Neural cell (in vitro differentiated cells): ENCODE measurements around the gene MYLK. TPM values are rescaled to one million over a fixed set of nuclear protein-coding genes. Genes with fewer than 3 reads are reported as not detected.

Experiments
- H2AFZ ChIP-seq: fragments of 200-600, 300-800 bp; sonication (generic), shearing (Covaris generic); 2 replicates; pipeline ENCODE4 v1.6.0; 2014; ENCODE audit warnings: low read depth, mild to moderate bottlenecking, antibody characterized with exemption, low read length, moderate library complexity
- H3F3A ChIP-seq: fragments of 200-600 bp; shearing (Covaris generic); 2 replicates; pipeline ENCODE4 v1.6.1; 2016; ENCODE audit warnings: mild to moderate bottlenecking, moderate library complexity, mixed read lengths, antibody characterized with exemption, low read length; ENCODE audit not compliant: insufficient read depth, poor library complexity, severe bottlenecking
- H3K27ac ChIP-seq: fragments of 200-600, 300-800 bp; sonication (generic), shearing (Covaris generic); 2 replicates; pipeline ENCODE4 v1.5.1; 2014; ENCODE audit warnings: mild to moderate bottlenecking, low read length, moderate library complexity
- H3K27me3 ChIP-seq: fragments of 300-800, 200-600 bp; sonication (generic), shearing (Covaris generic); 2 replicates; pipeline ENCODE4 v1.6.0; 2014; ENCODE audit warnings: mild to moderate bottlenecking, low read depth, low read length, moderate library complexity; ENCODE audit not compliant: insufficient read depth
- H3K36me3 ChIP-seq: fragments of 300-800, 200-600 bp; sonication (generic), shearing (Covaris generic); 2 replicates; pipeline ENCODE4 v1.5.1; 2014; ENCODE audit warnings: mild to moderate bottlenecking, antibody characterized with exemption, low read length, moderate library complexity; ENCODE audit not compliant: insufficient read depth
- H3K4me2 ChIP-seq: fragments of 300-800, 200-600 bp; sonication (generic), shearing (Covaris generic); 2 replicates; pipeline ENCODE4 v1.6.0; 2014; ENCODE audit warnings: mild to moderate bottlenecking, low read length
- H3K4me3 ChIP-seq: fragments of 300-800, 200-600 bp; sonication (generic), shearing (Covaris generic); 2 replicates; pipeline ENCODE4 v1.5.1; 2014; ENCODE audit warnings: mild to moderate bottlenecking, low read length, moderate library complexity
- H3K79me2 ChIP-seq: fragments of 200-600 bp; shearing (Covaris generic); replicated peaks from 2 replicates; pipeline ENCODE4 v1.6.0; 2014; ENCODE audit warnings: mild to moderate bottlenecking, low read length, moderate library complexity; ENCODE audit not compliant: insufficient read depth
- H3K9ac ChIP-seq: fragments of 300-800, 200-600 bp; sonication (generic), shearing (Covaris generic); 2 replicates; pipeline ENCODE4 v1.6.1; 2016; ENCODE audit warnings: mild to moderate bottlenecking, low read length, mixed read lengths
- H3K9me2 ChIP-seq: fragments of 200-600 bp; shearing (Covaris generic); 2 replicates; pipeline ENCODE4 v1.6.1; 2016; ENCODE audit warnings: mild to moderate bottlenecking, low read length, mixed read lengths; ENCODE audit not compliant: insufficient read depth
- H3K9me3 ChIP-seq: fragments of 200-600, 300-800 bp; sonication (generic), shearing (Covaris generic); 2 replicates; pipeline ENCODE4 v1.6.1; 2016; ENCODE audit warnings: mild to moderate bottlenecking, mixed run types, low read length, moderate library complexity, mixed read lengths
- H4K20me1 ChIP-seq: fragments of 200-600 bp; shearing (Covaris generic); 2 replicates; pipeline ENCODE4 v1.6.1; 2016; ENCODE audit warnings: mild to moderate bottlenecking, mixed run types; ENCODE audit not compliant: insufficient read depth
- EP300 ChIP-seq: fragments of 450-650 bp; conservative IDR thresholded peaks from 2 replicates; pipeline ENCODE4 v1.6.1; 2014; ENCODE audit warnings: antibody characterized with exemption, mild to moderate bottlenecking, moderate library complexity; ENCODE audit not compliant: poor library complexity, severe bottlenecking
- EZH2 ChIP-seq: fragments of 200-600, 300-800 bp; shearing (Covaris generic), sonication (generic); IDR thresholded peaks from 2 replicates; pipeline ENCODE4 v1.6.1; 2014; ENCODE audit warnings: antibody characterized with exemption, low read length, borderline replicate concordance, mild to moderate bottlenecking; ENCODE audit not compliant: insufficient read depth, poor library complexity, severe bottlenecking
- MXI1 ChIP-seq: fragments of 450-650 bp; conservative IDR thresholded peaks from 2 replicates; pipeline ENCODE4 v1.6.1; 2014; ENCODE audit warnings: antibody characterized with exemption, mild to moderate bottlenecking; ENCODE audit not compliant: poor library complexity, severe bottlenecking
- POLR2AphosphoS5 ChIP-seq: IDR thresholded peaks from 2 replicates; pipeline ENCODE4 v1.6.1; 2012
- RAD21 ChIP-seq: fragments of 450-650 bp; conservative IDR thresholded peaks from 2 replicates; pipeline ENCODE4 v1.6.1; 2014; ENCODE audit warnings: antibody characterized with exemption, mild to moderate bottlenecking, moderate library complexity
- SMC3 ChIP-seq: fragments of 450-650 bp; conservative IDR thresholded peaks from 2 replicates; pipeline ENCODE4 v1.6.1; 2014; ENCODE audit warnings: antibody characterized with exemption, mild to moderate bottlenecking, moderate library complexity; ENCODE audit not compliant: poor library complexity
- TAF1 ChIP-seq: IDR thresholded peaks from 2 replicates; pipeline ENCODE4 v1.6.1; 2012; ENCODE audit warnings: low read depth
- polyA plus RNA-seq: library from polyadenylated mRNA; depleted of rRNA; stranded (reverse); fragments of >200 nt; gene quantifications from 2 replicates; pipeline ENCODE4 v1.2.3, GENCODE V29; 2014
- TF ChIP-seq, protein P1 (sequence below): IDR thresholded peaks from 2 replicates; pipeline ENCODE4 v1.6.1; 2012; ENCODE audit warnings: borderline replicate concordance
- TF ChIP-seq, protein P2 (sequence below): fragments of 450-650 bp; IDR thresholded peaks from 2 replicates; pipeline ENCODE4 v1.5.1; 2014; ENCODE audit warnings: antibody characterized with exemption, mild to moderate bottlenecking, moderate library complexity; ENCODE audit not compliant: poor library complexity, severe bottlenecking

MYLK gene
- polyA plus RNA-seq, 1 donor from 2014 or later, result 0.43 TPM

DNA sequence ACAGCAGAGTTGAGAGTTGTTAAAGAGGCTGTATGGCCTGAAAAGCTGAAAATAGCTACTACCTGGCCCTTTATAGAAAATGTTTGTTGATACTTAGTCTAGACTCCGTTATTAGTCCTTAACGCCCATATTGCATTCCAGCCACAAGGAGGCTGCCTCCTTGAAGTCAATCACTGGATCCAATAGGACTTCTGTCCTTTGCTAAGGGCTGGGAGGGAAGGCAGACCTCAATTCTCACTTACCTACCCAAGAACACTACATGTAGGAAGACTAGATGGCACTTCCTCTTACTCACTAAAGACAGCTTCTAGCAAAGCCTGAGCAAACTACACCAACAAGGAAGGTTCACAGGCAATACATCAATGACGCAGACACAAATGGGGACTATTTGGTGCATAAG is 159.8 kb downstream of the MYLK start:
- TF ChIP-seq SMC3, result no peak
- no peak for TF ChIP-seq EP300
- TF ChIP-seq RAD21, result no peak
- TF ChIP-seq, protein P1, sequence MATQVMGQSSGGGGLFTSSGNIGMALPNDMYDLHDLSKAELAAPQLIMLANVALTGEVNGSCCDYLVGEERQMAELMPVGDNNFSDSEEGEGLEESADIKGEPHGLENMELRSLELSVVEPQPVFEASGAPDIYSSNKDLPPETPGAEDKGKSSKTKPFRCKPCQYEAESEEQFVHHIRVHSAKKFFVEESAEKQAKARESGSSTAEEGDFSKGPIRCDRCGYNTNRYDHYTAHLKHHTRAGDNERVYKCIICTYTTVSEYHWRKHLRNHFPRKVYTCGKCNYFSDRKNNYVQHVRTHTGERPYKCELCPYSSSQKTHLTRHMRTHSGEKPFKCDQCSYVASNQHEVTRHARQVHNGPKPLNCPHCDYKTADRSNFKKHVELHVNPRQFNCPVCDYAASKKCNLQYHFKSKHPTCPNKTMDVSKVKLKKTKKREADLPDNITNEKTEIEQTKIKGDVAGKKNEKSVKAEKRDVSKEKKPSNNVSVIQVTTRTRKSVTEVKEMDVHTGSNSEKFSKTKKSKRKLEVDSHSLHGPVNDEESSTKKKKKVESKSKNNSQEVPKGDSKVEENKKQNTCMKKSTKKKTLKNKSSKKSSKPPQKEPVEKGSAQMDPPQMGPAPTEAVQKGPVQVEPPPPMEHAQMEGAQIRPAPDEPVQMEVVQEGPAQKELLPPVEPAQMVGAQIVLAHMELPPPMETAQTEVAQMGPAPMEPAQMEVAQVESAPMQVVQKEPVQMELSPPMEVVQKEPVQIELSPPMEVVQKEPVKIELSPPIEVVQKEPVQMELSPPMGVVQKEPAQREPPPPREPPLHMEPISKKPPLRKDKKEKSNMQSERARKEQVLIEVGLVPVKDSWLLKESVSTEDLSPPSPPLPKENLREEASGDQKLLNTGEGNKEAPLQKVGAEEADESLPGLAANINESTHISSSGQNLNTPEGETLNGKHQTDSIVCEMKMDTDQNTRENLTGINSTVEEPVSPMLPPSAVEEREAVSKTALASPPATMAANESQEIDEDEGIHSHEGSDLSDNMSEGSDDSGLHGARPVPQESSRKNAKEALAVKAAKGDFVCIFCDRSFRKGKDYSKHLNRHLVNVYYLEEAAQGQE, result no peak
- no peak for TF ChIP-seq POLR2AphosphoS5
- no peak for TF ChIP-seq TAF1
- TF ChIP-seq, protein P2, sequence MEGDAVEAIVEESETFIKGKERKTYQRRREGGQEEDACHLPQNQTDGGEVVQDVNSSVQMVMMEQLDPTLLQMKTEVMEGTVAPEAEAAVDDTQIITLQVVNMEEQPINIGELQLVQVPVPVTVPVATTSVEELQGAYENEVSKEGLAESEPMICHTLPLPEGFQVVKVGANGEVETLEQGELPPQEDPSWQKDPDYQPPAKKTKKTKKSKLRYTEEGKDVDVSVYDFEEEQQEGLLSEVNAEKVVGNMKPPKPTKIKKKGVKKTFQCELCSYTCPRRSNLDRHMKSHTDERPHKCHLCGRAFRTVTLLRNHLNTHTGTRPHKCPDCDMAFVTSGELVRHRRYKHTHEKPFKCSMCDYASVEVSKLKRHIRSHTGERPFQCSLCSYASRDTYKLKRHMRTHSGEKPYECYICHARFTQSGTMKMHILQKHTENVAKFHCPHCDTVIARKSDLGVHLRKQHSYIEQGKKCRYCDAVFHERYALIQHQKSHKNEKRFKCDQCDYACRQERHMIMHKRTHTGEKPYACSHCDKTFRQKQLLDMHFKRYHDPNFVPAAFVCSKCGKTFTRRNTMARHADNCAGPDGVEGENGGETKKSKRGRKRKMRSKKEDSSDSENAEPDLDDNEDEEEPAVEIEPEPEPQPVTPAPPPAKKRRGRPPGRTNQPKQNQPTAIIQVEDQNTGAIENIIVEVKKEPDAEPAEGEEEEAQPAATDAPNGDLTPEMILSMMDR, result no peak
- no peak for TF ChIP-seq MXI1
- no peak for TF ChIP-seq EZH2
- Histone ChIP-seq H3K36me3 (no peaks in the 10 kb centered on the region), H3K27me3 (no peaks in the 10 kb centered on the region), H3K9me2 (no peaks in the 10 kb centered on the region), H2AFZ (no peak overlapping the region), H3K79me2 (no peaks in the 10 kb centered on the region), H4K20me1 (no peaks in the 10 kb centered on the region), H3K4me2 (no peak overlapping the region), H3F3A (no peaks in the 10 kb centered on the region), H3K9me3 (no peaks in the 10 kb centered on the region), H3K9ac (no peak overlapping the region), H3K27ac (no peak overlapping the region), H3K4me3 (no peak overlapping the region)

DNA sequence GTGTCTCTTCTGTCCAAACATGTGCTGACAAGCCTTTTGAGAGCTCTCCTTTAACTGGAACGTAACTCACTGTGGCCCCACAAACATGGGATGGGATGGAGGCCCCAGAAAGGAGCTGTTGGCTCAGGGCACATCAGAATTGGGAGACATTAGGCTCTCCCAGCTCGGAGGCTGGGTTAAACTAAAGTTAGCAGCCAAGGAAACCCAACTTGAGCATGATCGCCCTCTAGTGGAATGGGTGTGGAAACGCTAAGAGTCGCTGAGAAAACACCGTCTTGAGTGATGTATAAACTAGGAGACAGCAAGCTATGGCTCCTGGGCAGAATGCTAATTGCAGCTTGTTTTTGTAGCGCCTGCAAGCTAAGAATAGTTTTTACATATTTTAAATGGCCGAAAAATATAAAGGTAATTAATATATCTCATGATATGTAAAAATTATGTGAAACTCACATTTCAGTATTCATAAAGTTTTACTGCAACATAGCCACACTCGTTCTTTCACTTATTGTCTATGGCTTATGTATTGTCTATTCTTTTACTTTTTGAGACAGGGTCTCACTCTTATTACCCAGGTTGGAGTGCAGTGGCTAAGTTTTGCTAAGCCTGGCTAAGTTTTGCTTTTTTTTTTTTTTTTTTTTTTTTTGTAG is 160.5 kb downstream of the MYLK start:
- TF ChIP-seq, protein P2, result peak; percentile 81
- TF ChIP-seq EP300 (no peak), RAD21 (peak; percentile 65), SMC3 (peak; percentile 67)
- TF ChIP-seq, protein P1, result no peak
- Histone ChIP-seq H3K9ac (no peak overlapping the region), H3K27ac (no peak overlapping the region), H3K4me3 (no peak overlapping the region), H3K36me3 (no peaks in the 10 kb centered on the region), H3F3A (no peaks in the 10 kb centered on the region), H3K4me2 (no peak overlapping the region), H4K20me1 (no peaks in the 10 kb centered on the region), H3K79me2 (no peaks in the 10 kb centered on the region), H2AFZ (no peak overlapping the region), H3K9me2 (no peaks in the 10 kb centered on the region), H3K27me3 (no peaks in the 10 kb centered on the region), H3K9me3 (no peaks in the 10 kb centered on the region)
